Skeletal muscle tissue (tissue), 4 donors: ENCODE measurements around the gene STX8. TPM values are rescaled to one million over a fixed set of nuclear protein-coding genes. Genes with fewer than 3 reads are reported as not detected.
"Not testable (repeated sequence)": the region's sequence is repeated elsewhere in the genome, so short reads cannot be mapped to it uniquely, and the experiment has no call there.

Experiments used
- H3K27ac ChIP-seq: one replicate; pipeline ENCODE4 v1.7.0; 2013; ENCODE audit warnings: mild to moderate bottlenecking, low read depth, low read length, inconsistent platforms
- H3K27me3 ChIP-seq, 3 donors: one replicate each; pipeline ENCODE4 v1.7.0; 2013; ENCODE audit warnings: low read length in 3 of 3; ENCODE audit not compliant: control insufficient read depth in 3 of 3, insufficient read depth in 3 of 3
- H3K36me3 ChIP-seq, 3 donors: one replicate each; pipeline ENCODE4 v1.7.0; 2013; ENCODE audit warnings: low read length in 3 of 3; ENCODE audit not compliant: control insufficient read depth in 3 of 3, insufficient read depth in 3 of 3
- H3K4me1 ChIP-seq, 3 donors: one replicate each; pipeline ENCODE4 v1.7.0; 2013; ENCODE audit warnings: low read length in 3 of 3, mild to moderate bottlenecking in 3 of 3; ENCODE audit not compliant: control insufficient read depth in 3 of 3, insufficient read depth in 3 of 3
- H3K4me3 ChIP-seq, 3 donors: one replicate each; pipeline ENCODE4 v1.7.0; 2013; ENCODE audit warnings: low read length in 3 of 3
- H3K9ac ChIP-seq, 3 donors: one replicate each; pipeline ENCODE4 v1.7.0; 2013; ENCODE audit warnings: low read length in 3 of 3, mild to moderate bottlenecking in 3 of 3, moderate library complexity in 2 of 3, low read depth in 1 of 3
- H3K9me3 ChIP-seq, 3 donors: one replicate each; pipeline ENCODE4 v1.7.0; 2013; ENCODE audit warnings: low read length in 3 of 3; ENCODE audit not compliant: control insufficient read depth in 3 of 3
- total RNA-seq: library from RNA; depleted of rRNA; stranded (reverse); fragments of >200 nt; gene quantifications from one replicate; pipeline ENCODE4 v1.2.3, GENCODE V29; 2014
- donor health status: Osteomylitis.

Gene STX8
- total RNA-seq, 1 donor from 2014 or later = 68.4 TPM

DNA sequence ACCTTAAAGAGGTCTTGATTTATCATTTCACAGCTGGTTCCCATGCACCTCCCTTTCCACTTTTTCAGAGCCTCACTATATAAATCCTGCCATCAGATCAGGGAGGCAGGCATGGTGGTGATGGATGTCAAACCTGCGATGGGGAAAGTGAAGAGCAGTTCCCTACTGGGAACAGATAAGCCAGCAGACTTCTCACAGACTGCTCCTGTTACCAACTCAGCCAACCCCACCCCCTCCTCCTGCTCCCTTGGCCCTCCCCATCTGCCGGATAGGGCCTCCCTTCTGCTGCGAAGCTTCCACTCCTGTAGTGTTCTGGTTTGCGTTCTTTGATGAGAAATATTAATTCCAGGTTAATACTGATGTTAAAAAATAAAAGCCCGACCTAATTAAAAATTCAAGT, 232.1 kb downstream of the STX8 start:
- H3K4me3 ChIP-seq = no peak overlapping the region
- H3K9ac ChIP-seq = no peak overlapping the region
- no peaks in the 10 kb centered on the region for H3K9me3 ChIP-seq
- no peaks in the 10 kb centered on the region for H3K36me3 ChIP-seq
- H3K4me1 ChIP-seq = peaks cover 0 to 5% (median 5%) of the 10 kb centered on the region in 3 donors
- H3K27me3 ChIP-seq = no peaks in the 10 kb centered on the region
- no peak overlapping the region for H3K27ac ChIP-seq

DNA sequence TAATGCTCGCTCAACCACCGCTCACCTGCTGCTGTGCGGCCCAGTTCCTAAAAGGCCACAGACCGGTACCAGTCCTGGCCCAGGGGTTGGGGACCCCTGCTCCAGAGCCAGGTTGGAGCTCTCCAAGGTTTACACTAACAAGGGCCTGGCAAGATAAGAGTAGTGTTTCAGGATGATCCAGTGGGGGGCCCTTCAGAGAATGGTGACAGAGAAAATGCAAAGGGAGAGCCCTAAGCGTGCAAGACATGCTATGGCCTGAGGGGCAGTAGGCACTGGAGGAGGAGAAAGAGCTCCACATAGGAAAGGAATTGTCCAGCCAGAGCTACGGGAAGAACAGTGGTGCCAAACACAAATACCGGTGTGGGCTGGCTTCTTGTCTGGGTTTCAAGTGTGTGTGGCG, 233.4 kb downstream of the STX8 start:
- Histone ChIP-seq H3K9me3 (no peaks in the 10 kb centered on the region), H3K27ac (no peak overlapping the region), H3K4me1 (peaks cover 0 to 5% (median 5%) of the 10 kb centered on the region in 3 donors), H3K27me3 (no peaks in the 10 kb centered on the region), H3K36me3 (no peaks in the 10 kb centered on the region), H3K4me3 (no peak overlapping the region), H3K9ac (no peak overlapping the region)

DNA sequence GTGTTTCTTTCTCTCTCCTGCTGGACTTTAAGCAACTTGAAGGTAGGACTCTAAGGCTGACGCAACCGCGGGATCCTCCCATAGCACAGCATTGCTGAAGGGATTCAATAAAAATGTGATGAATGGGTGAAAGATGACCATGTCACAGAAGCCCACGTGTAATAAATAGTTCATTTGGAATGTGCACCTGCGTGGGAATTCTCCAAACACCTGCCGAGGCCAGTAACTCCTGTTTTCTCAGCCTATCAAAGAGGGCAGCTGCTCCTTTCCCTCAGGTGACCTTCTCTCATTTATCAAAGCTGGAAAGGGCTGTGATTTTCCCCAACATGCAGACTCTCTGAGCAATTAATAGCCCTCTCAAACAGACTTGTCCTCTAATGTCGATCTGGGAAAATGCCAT, 235.7 kb downstream of the STX8 start:
- Histone ChIP-seq H3K9me3 (no peaks in the 10 kb centered on the region), H3K4me3 (no peak overlapping the region), H3K36me3 (no peaks in the 10 kb centered on the region), H3K9ac (no peak overlapping the region), H3K4me1 (peaks cover 0 to 5% (median 5%) of the 10 kb centered on the region in 3 donors), H3K27me3 (no peaks in the 10 kb centered on the region), H3K27ac (no peak overlapping the region)

DNA sequence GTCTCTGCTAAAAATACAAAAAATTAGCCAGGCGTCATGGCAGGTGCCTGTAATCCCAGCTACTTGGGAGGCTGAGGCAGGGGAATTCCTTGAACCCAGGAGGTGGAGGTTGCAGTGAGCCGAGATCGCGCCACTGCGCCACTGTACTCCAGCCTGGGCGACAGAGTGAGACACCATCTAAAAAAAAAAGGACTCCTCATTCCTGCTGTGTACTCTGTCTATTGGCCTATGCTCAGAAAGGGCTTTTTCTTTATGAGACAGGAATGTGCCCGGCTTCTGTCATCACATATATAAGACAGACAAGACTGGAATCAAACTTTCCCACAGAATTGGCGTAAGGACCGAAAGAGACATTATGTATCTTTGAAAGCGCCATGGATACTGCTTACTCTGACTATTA, 236.1 kb downstream of the STX8 start:
- H3K4me3 ChIP-seq, H3K4me1 ChIP-seq, H3K9ac ChIP-seq, H3K9me3 ChIP-seq, H3K36me3 ChIP-seq, H3K27ac ChIP-seq, H3K27me3 ChIP-seq: not testable (repeated sequence)

DNA sequence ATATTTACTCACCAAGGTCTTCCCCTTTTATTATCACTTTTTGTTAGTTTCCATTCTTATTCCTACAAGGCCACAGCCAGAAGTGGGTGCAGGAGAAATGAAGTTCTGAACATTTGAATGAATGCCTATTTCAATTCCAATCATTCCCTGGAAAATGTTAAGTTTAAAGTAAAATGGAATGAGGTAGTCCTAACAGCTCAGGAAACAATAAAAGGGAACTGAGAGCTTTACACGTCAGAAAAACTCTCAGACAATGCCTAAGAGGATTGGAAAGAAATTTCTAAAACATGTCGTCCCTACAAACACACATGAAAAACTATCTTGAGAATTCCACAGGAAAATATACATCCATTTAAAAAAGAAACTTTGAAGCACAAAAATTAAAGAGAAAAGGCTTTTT, 238.8 kb downstream of the STX8 start:
- H3K36me3 ChIP-seq = no peaks in the 10 kb centered on the region
- no peaks in the 10 kb centered on the region for H3K27me3 ChIP-seq
- H3K9ac ChIP-seq = no peak overlapping the region
- H3K4me3 ChIP-seq = no peak overlapping the region
- no peak overlapping the region for H3K27ac ChIP-seq
- peaks cover 0 to 7% (median 5%) of the 10 kb centered on the region in 3 donors for H3K4me1 ChIP-seq
- H3K9me3 ChIP-seq = no peaks in the 10 kb centered on the region

DNA sequence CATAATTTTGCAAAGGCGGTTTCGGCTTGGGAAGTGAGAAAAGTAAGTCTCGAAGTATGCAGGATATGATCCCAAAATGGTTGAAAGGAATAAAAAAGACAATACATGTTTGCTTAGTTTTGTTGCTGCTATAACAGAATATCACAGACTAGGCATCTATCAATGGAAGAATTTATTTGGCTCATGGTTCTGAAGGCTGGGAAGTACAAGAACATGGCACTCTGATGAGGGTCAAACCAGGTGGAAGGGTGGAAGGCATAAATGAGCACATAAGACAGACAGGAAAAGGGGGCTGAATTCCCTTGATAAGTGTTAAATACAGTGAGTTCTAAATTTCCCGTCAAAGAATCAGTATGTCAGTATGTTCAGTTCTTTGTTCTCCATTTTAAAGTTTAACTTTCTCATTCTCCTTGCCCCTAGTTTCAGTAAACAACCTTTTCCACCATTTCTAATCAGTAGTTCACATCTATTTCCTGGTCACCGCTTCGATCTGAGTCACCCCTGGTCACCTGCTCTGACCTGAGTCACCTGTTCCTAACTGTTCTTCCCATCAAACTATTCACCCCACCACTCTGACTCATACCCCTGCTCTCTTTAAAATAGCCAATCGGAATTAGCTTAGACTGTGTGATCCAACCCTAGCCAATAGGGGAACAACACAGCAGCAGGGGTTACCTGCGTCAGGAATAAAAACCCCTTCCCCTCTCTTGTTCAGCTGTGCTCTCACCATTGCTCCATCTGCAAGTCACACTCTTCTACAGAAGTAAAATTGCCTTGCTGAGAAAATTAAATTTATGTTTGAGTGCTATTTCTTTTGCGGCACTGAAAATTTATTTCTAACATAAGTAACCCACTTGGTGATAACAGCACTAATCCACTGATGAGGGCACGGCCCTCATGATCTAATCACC, 240.8 kb downstream of the STX8 start:
- no peak overlapping the region for H3K9ac ChIP-seq
- no peak overlapping the region for H3K4me3 ChIP-seq
- no peaks in the 10 kb centered on the region for H3K36me3 ChIP-seq
- H3K4me1 ChIP-seq = peaks cover 4 to 8% (median 5%) of the 10 kb centered on the region in 3 donors
- H3K9me3 ChIP-seq = no peaks in the 10 kb centered on the region
- H3K27ac ChIP-seq = no peak overlapping the region
- H3K27me3 ChIP-seq = no peaks in the 10 kb centered on the region

DNA sequence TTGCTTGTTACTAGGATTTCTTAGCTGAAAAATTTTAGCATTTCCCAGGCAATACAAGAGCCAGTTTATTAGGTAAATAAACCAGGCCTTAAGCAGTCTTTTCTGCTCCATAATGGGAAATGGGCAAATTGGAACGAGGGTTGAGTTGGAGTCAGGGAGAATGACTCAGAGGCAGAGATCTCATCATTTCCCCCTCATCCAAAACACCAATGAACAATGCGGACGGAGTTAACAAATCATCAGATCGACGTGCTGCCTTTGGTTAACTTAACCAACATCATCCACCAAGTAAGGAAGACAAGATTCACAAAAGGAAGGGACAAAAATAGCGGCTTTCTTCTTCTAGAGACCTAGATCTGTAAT, 243.5 kb downstream of the STX8 start:
- no peak overlapping the region for H3K27ac ChIP-seq
- H3K9me3 ChIP-seq = no peaks in the 10 kb centered on the region
- peaks cover 9 to 13% (median 10%) of the 10 kb centered on the region in 3 donors for H3K4me1 ChIP-seq
- no peaks in the 10 kb centered on the region for H3K27me3 ChIP-seq
- no peak overlapping the region for H3K4me3 ChIP-seq
- H3K9ac ChIP-seq = no peak overlapping the region
- no peaks in the 10 kb centered on the region for H3K36me3 ChIP-seq

DNA sequence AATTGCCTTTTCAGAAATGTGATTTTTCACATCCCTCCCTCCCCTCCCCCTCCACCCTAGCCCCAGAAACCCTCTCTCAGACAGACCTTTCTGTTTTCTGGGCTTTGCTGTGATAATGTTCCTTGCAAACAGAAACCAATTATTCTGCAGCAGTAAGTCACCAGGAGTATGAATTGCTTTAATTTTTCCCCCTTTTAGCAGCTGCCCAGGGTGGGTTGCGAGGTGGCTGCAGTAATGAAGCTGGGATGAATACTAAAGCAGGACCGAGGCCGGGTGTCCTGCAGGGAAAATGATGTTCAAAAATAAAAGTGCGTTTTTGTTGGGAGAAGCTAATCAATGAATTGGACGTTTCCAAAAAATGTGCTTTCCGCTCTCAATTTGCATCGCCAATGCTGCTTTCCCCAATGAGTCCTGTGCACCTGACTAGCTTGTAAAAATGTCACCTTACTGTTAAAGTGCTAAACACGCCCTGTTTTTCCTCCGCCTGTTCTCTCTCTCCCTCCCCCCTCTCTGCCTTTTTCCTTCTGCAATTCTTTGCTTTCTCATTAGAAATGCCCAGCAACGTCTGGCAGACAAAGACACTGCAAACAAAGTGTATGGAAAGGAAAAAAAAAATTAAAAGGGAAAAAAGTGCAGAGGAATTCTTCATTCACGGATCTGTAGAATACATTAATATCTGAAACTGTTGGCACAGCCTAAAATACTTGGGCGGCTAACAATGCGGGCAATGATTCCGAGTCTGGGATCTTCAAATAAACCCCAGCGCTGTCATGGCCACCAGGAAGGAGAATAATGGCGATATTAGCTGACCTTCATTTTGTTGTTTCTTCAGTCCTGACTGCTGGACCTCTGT, 244.1 kb downstream of the STX8 start:
- H3K27me3 ChIP-seq = no peaks in the 10 kb centered on the region
- peaks cover 9 to 13% (median 10%) of the 10 kb centered on the region in 3 donors for H3K4me1 ChIP-seq
- no peak overlapping the region for H3K27ac ChIP-seq
- no peak overlapping the region for H3K4me3 ChIP-seq
- no peaks in the 10 kb centered on the region for H3K36me3 ChIP-seq
- H3K9me3 ChIP-seq = no peaks in the 10 kb centered on the region
- no peak overlapping the region for H3K9ac ChIP-seq

DNA sequence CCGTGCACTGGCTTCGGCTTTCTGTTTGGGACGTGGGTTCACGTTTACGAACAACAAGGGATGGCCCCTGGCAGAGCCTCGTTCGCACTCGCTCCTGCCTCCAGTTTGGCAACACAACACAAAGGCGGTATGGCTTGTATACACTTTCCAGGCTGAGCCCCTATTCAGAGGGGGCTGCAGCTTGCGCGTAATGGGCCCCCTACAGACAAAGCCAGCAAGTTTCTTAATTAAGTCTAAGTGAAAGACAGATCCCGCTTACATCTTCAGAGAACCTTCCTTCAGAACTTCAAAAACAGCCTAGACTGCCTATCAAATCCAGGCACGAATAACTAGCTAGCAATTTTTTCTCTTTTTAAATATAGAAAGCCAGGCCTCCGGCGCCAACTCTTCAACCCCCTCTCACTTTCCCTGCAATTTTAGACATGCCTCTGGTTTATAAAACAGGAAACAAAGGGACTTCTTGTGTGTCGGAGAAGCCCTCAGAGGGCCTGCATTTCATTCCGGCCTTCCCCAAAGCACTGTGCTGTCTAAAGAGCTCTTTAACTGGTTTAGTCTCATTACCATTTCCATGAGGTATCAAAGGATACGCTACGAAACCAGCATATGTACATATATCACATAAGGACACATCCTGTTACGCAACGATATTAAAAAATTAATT, 244.9 kb downstream of the STX8 start:
- Histone ChIP-seq H3K9ac (no peak overlapping the region), H3K4me1 (peaks cover 9 to 13% (median 10%) of the 10 kb centered on the region in 3 donors), H3K27me3 (no peaks in the 10 kb centered on the region), H3K4me3 (no peak overlapping the region), H3K9me3 (no peaks in the 10 kb centered on the region), H3K36me3 (no peaks in the 10 kb centered on the region), H3K27ac (no peak overlapping the region)
